CD8-positive, alpha-beta memory T cell (primary cell): ENCODE data around the gene PPP6R3. TPM values are rescaled to one million over a fixed set of nuclear protein-coding genes. Genes with fewer than 3 reads are reported as not detected.

Experiments used
- CTCF ChIA-PET: fragments of 350-600 bp; sonication (Branson Sonifier 250); formaldehyde crosslinking; loops from one replicate; lab custom pipeline; 2021; ENCODE audit warnings: antibody characterized with exemption; lab: Charles Lee
- POLR2A ChIA-PET: fragments of 350-600 bp; sonication (Branson Sonifier 250); formaldehyde crosslinking; loops from one replicate; lab custom pipeline; 2021; ENCODE audit warnings: antibody characterized with exemption; lab: Charles Lee
- DNase-seq, 5 donors: peaks; one replicate each; pipeline versions ENCODE4 v3.0.0 to v3.0.0-alpha.2; 2020 to 2022; ENCODE audit warnings: mixed read lengths in 1 of 5
- H3K27ac ChIP-seq: one replicate; pipeline ENCODE4 v1.7.0; 2013; ENCODE audit warnings: low read depth, mild to moderate bottlenecking, low read length, moderate library complexity
- H3K27me3 ChIP-seq: 2 replicates; pipeline ENCODE4 v1.7.0; 2013; ENCODE audit warnings: low read length, mild to moderate bottlenecking; ENCODE audit not compliant: insufficient read depth, poor library complexity, severe bottlenecking
- H3K36me3 ChIP-seq: 2 replicates; pipeline ENCODE4 v1.7.0; 2013; ENCODE audit warnings: mild to moderate bottlenecking, low read length, moderate library complexity; ENCODE audit not compliant: insufficient read depth
- H3K4me1 ChIP-seq: 2 replicates; pipeline ENCODE4 v1.7.0; 2013; ENCODE audit warnings: mild to moderate bottlenecking, low read length, moderate library complexity; ENCODE audit not compliant: insufficient read depth
- H3K4me3 ChIP-seq: 2 replicates; pipeline ENCODE4 v1.7.0; 2013; ENCODE audit warnings: mild to moderate bottlenecking, low read length
- H3K9me3 ChIP-seq: 2 replicates; pipeline ENCODE4 v1.7.0; 2013; ENCODE audit warnings: mild to moderate bottlenecking, low read length
- H3K27ac Mint-ChIP-seq, 8 donors: one replicate each; pipeline ENCODE4 v1.8.0; 2020 to 2021; ENCODE audit warnings: mixed read lengths in 8 of 8, mild to moderate bottlenecking in 6 of 8, inconsistent platforms in 3 of 8, moderate library complexity in 3 of 8
- H3K27me3 Mint-ChIP-seq, 2 donors: one replicate each; pipeline ENCODE4 v1.8.0; 2020 to 2021; ENCODE audit warnings: mixed read lengths in 2 of 2, mild to moderate bottlenecking in 1 of 2, moderate library complexity in 1 of 2
- H3K36me3 Mint-ChIP-seq, 3 donors: one replicate each; pipeline ENCODE4 v1.8.0; 2020 to 2021; ENCODE audit warnings: mixed read lengths in 3 of 3, inconsistent platforms in 1 of 3, mild to moderate bottlenecking in 1 of 3
- H3K4me1 Mint-ChIP-seq, 3 donors: one replicate each; pipeline ENCODE4 v1.8.0; 2020 to 2021; ENCODE audit warnings: mixed read lengths in 3 of 3, inconsistent platforms in 1 of 3, mild to moderate bottlenecking in 1 of 3
- H3K4me3 Mint-ChIP-seq, 7 donors: one replicate each; pipeline ENCODE4 v1.8.0; 2020 to 2021; ENCODE audit warnings: mixed read lengths in 7 of 7, mild to moderate bottlenecking in 6 of 7, moderate library complexity in 4 of 7, inconsistent platforms in 2 of 7
- H3K9me3 Mint-ChIP-seq, 5 donors: one replicate each; pipeline ENCODE4 v1.8.0; 2020 to 2022; ENCODE audit warnings: mixed read lengths in 5 of 5, mild to moderate bottlenecking in 3 of 5, moderate library complexity in 2 of 5, inconsistent platforms in 1 of 5
- polyA plus RNA-seq: library from polyadenylated mRNA; unstranded; fragments of 300-500 nt; fragmentation: Illumina TruSeq; gene quantifications from one replicate; pipeline ENCODE4 v1.2.3, GENCODE V29; 2021
- total RNA-seq, 2 experiments: library from RNA; stranded (reverse); gene quantifications; one replicate each; pipeline ENCODE4 v1.2.3, GENCODE V29; 2021

Gene PPP6R3
- total and polyA plus RNA-seq, 3 experiments from 2014 or later, result 49.3 to 119 (median 118) TPM

GRCh38 chr11:68420171-68420570 lies 40.4 kb upstream of the PPP6R3 start:
- H3K9me3 Mint-ChIP-seq, result no peaks in the 10 kb centered on the region
- no peak overlapping the region for H3K4me3 ChIP-seq
- H3K36me3 Mint-ChIP-seq, result peaks cover 0 to 3% (median 0%) of the 10 kb centered on the region in 3 donors
- no peaks in the 10 kb centered on the region for H3K36me3 ChIP-seq
- H3K4me1 ChIP-seq, result no peaks in the 10 kb centered on the region
- H3K4me1 Mint-ChIP-seq, result peaks cover 0 to 6% (median 0%) of the 10 kb centered on the region in 3 donors
- no peak for DNase-seq
- POLR2A ChIA-PET, result no interaction called here
- H3K27ac Mint-ChIP-seq, result peak overlapping the region in 1 of 8 donors; percentile 79
- H3K27me3 ChIP-seq, result no peaks in the 10 kb centered on the region
- H3K9me3 ChIP-seq, result no peaks in the 10 kb centered on the region
- CTCF ChIA-PET, result no interaction called here
- no peak overlapping the region for H3K27ac ChIP-seq
- no peak overlapping the region for H3K4me3 Mint-ChIP-seq
- H3K27me3 Mint-ChIP-seq, result peaks cover 0 to 4% of the 10 kb centered on the region in 2 donors

- H3K27me3 ChIP-seq, result no peaks in the 10 kb centered on the region
- peaks cover 0 to 4% of the 10 kb centered on the region in 2 donors for H3K27me3 Mint-ChIP-seq
- no peak overlapping the region for H3K4me3 ChIP-seq
- H3K36me3 Mint-ChIP-seq, result peaks cover 0 to 3% (median 3%) of the 10 kb centered on the region in 3 donors
- no peak overlapping the region for H3K27ac Mint-ChIP-seq
- ChIA-PET CTCF (interaction anchor here (1.3 kb wide), 1 partner anchor 9 kb away, joined by 3 read pairs; no protein-coding TSS in a partner anchor), POLR2A (no interaction called here)
- H3K27ac ChIP-seq, result no peak overlapping the region
- no peaks in the 10 kb centered on the region for H3K9me3 Mint-ChIP-seq
- H3K4me3 Mint-ChIP-seq, result no peak overlapping the region
- H3K4me1 Mint-ChIP-seq, result no peaks in the 10 kb centered on the region
- H3K4me1 ChIP-seq, result no peaks in the 10 kb centered on the region
- no peak for DNase-seq
- H3K36me3 ChIP-seq, result no peaks in the 10 kb centered on the region
- no peaks in the 10 kb centered on the region for H3K9me3 ChIP-seq
Observed at GRCh38 chr11:68423481-68423880, 37.1 kb upstream of the PPP6R3 start.

- Histone ChIP-seq H3K4me1 (no peaks in the 10 kb centered on the region), H3K36me3 (no peaks in the 10 kb centered on the region), H3K27ac (no peak overlapping the region), H3K9me3 (peaks cover under 1% of the 10 kb centered on the region), H3K27me3 (no peaks in the 10 kb centered on the region), H3K4me3 (no peak overlapping the region)
- DNase-seq, result no peak
- H3K4me3 Mint-ChIP-seq, result no peak overlapping the region
- no peak overlapping the region for H3K27ac Mint-ChIP-seq
- H3K27me3 Mint-ChIP-seq, result peaks cover 0 to 4% of the 10 kb centered on the region in 2 donors
- H3K4me1 Mint-ChIP-seq, result no peaks in the 10 kb centered on the region
- peaks cover 0 to 5% (median 3%) of the 10 kb centered on the region in 3 donors for H3K36me3 Mint-ChIP-seq
- ChIA-PET CTCF (no interaction called here), POLR2A (no interaction called here)
- H3K9me3 Mint-ChIP-seq, result peaks cover 0 to 3% (median 2%) of the 10 kb centered on the region in 5 donors
Observed at GRCh38 chr11:68424101-68424632, 36.4 kb upstream of the PPP6R3 start.

GRCh38 chr11:68424981-68425865 lies 35.3 kb upstream of the PPP6R3 start:
- no peak overlapping the region for H3K4me3 ChIP-seq
- no peaks in the 10 kb centered on the region for H3K36me3 ChIP-seq
- no peak for DNase-seq
- Mint-ChIP-seq H3K4me3 (no peak overlapping the region), H3K27ac (no peak overlapping the region), H3K9me3 (peaks cover 5 to 11% (median 9%) of the 10 kb centered on the region in 5 donors), H3K27me3 (peaks cover 0 to 4% of the 10 kb centered on the region in 2 donors), H3K36me3 (peaks cover 3 to 10% (median 4%) of the 10 kb centered on the region in 3 donors), H3K4me1 (no peaks in the 10 kb centered on the region)
- peaks cover 8% of the 10 kb centered on the region for H3K9me3 ChIP-seq
- ChIA-PET POLR2A (no interaction called here), CTCF (no interaction called here)
- H3K27me3 ChIP-seq, result no peaks in the 10 kb centered on the region
- no peak overlapping the region for H3K27ac ChIP-seq
- H3K4me1 ChIP-seq, result no peaks in the 10 kb centered on the region

- Mint-ChIP-seq H3K36me3 (peaks cover 2 to 15% (median 7%) of the 10 kb centered on the region in 3 donors), H3K27me3 (peaks cover 0 to 4% of the 10 kb centered on the region in 2 donors), H3K27ac (no peak overlapping the region), H3K9me3 (peaks cover 5 to 17% (median 14%) of the 10 kb centered on the region in 5 donors), H3K4me1 (no peaks in the 10 kb centered on the region), H3K4me3 (no peak overlapping the region)
- no peak overlapping the region for H3K27ac ChIP-seq
- H3K4me1 ChIP-seq, result no peaks in the 10 kb centered on the region
- no peak for DNase-seq
- no peaks in the 10 kb centered on the region for H3K27me3 ChIP-seq
- peaks cover 8% of the 10 kb centered on the region for H3K9me3 ChIP-seq
- POLR2A ChIA-PET, result no interaction called here
- no peaks in the 10 kb centered on the region for H3K36me3 ChIP-seq
- CTCF ChIA-PET, result no interaction called here
- no peak overlapping the region for H3K4me3 ChIP-seq
Observed at GRCh38 chr11:68425866-68426380, 34.6 kb upstream of the PPP6R3 start.

- ChIA-PET POLR2A (no interaction called here), CTCF (no interaction called here)
- H3K4me1 ChIP-seq, result no peaks in the 10 kb centered on the region
- Mint-ChIP-seq H3K27ac (peak overlapping the region in 1 of 8 donors; percentile 88), H3K36me3 (peaks cover 1 to 15% (median 7%) of the 10 kb centered on the region in 3 donors), H3K4me1 (no peaks in the 10 kb centered on the region), H3K9me3 (peaks cover 5 to 18% (median 14%) of the 10 kb centered on the region in 5 donors), H3K4me3 (no peak overlapping the region), H3K27me3 (no peaks in the 10 kb centered on the region)
- DNase-seq, result no peak
- no peaks in the 10 kb centered on the region for H3K27me3 ChIP-seq
- H3K27ac ChIP-seq, result no peak overlapping the region
- H3K36me3 ChIP-seq, result no peaks in the 10 kb centered on the region
- H3K4me3 ChIP-seq, result no peak overlapping the region
- H3K9me3 ChIP-seq, result peaks cover 8% of the 10 kb centered on the region
Observed at GRCh38 chr11:68429661-68430060, 30.9 kb upstream of the PPP6R3 start.

GRCh38 chr11:68430384-68430783 lies 30.2 kb upstream of the PPP6R3 start:
- Mint-ChIP-seq H3K9me3 (peaks cover 5 to 18% (median 14%) of the 10 kb centered on the region in 5 donors), H3K36me3 (peaks cover 0 to 15% (median 7%) of the 10 kb centered on the region in 3 donors), H3K4me3 (no peak overlapping the region), H3K27ac (no peak overlapping the region), H3K27me3 (no peaks in the 10 kb centered on the region), H3K4me1 (no peaks in the 10 kb centered on the region)
- no peak overlapping the region for H3K4me3 ChIP-seq
- no peak for DNase-seq
- CTCF ChIA-PET, result no interaction called here
- POLR2A ChIA-PET, result no interaction called here
- no peaks in the 10 kb centered on the region for H3K27me3 ChIP-seq
- no peaks in the 10 kb centered on the region for H3K4me1 ChIP-seq
- H3K27ac ChIP-seq, result no peak overlapping the region
- H3K9me3 ChIP-seq, result peaks cover 8% of the 10 kb centered on the region
- H3K36me3 ChIP-seq, result no peaks in the 10 kb centered on the region

- H3K27me3 Mint-ChIP-seq, result no peaks in the 10 kb centered on the region
- H3K4me3 ChIP-seq, result no peak overlapping the region
- no peak for DNase-seq
- CTCF ChIA-PET, result interaction anchor here (0.7 kb wide), 1 partner anchor 27 kb away, joined by 3 read pairs; no protein-coding TSS in a partner anchor
- no peaks in the 10 kb centered on the region for H3K4me1 Mint-ChIP-seq
- no peak overlapping the region for H3K27ac Mint-ChIP-seq
- H3K4me3 Mint-ChIP-seq, result peak overlapping the region in 1 of 7 donors; percentile 6
- H3K4me1 ChIP-seq, result no peaks in the 10 kb centered on the region
- H3K27me3 ChIP-seq, result no peaks in the 10 kb centered on the region
- peaks cover 8% of the 10 kb centered on the region for H3K9me3 ChIP-seq
- H3K36me3 Mint-ChIP-seq, result peaks cover 0 to 15% (median 7%) of the 10 kb centered on the region in 3 donors
- no peaks in the 10 kb centered on the region for H3K36me3 ChIP-seq
- POLR2A ChIA-PET, result no interaction called here
- H3K27ac ChIP-seq, result no peak overlapping the region
- H3K9me3 Mint-ChIP-seq, result peaks cover 5 to 18% (median 14%) of the 10 kb centered on the region in 5 donors
Observed at GRCh38 chr11:68430801-68431200, 29.8 kb upstream of the PPP6R3 start.
